ENCODE results near the gene MYO10.
"Not testable (repeated sequence)": the region's sequence is repeated elsewhere in the genome, so short reads cannot be mapped to it uniquely, and the experiment has no call there.

Gene MYO10

DNA sequence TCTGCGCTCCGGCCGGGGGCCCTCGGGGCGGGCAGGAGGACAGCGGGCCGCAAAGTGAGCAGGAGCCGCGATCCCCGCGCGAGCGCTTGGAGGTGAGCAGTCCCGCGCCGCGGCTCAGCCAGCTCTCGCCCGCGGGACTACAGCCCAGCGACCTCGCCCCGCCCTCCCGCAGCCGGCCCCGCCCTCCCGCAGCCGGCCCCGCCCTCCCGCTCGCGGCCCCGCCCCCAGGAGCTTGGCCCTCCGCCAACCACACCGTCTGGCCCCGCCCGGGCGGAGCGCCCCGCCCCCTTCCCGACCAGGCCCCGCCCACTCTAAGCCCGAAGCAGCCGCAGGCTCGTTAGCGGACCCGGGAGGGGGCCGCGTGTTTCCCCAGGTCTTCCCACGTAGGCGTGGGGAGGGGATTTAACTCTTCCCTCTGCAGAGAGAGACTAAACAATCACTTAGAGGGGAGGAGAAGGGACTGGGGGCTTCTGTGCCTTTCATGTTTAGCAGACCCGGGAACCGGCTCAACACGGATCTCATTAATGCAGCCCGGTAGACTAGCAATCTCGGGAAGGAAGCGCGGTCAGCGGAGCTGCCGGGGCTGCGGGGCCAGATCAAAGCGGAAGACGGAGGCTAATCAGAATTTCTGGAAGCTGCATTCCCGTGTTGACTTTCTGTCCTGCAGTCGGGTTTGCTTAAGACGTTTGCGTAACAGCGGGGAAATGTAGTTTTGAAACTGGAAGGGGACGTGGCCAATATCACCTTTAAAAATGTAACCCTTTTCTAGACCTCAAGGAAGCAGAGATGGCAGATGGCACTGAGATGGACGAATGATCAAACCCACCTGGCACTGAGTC, at the start of gene MYO10:
Gene MYO10 (minus strand): TSS at position 139 of the 839 bp plus-strand sequence. CDS start 480 bp downstream, outside the sequence.
- peak; percentile 83 for DNase-seq

DNA sequence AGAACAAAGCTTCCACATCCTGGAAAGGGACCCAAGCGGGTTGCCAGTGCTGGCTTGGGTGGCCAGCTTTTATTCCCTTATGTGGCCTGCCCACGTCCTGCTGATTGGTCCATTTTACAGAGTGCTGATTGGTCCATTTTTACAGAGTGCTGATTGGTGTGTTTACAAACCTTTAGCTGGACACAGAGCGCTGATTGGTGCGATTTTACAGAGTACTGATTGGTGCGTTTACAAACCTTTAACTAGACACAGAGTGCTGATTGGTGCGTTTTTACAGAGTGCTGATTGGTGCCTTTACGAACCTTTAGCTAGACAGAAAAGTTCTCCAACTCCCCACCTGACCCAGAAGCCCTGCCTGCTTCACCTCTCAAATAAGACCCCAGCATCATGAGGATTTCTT, 49.2 kb upstream of the MYO10 start:
- DNase-seq: not testable (repeated sequence)

DNA sequence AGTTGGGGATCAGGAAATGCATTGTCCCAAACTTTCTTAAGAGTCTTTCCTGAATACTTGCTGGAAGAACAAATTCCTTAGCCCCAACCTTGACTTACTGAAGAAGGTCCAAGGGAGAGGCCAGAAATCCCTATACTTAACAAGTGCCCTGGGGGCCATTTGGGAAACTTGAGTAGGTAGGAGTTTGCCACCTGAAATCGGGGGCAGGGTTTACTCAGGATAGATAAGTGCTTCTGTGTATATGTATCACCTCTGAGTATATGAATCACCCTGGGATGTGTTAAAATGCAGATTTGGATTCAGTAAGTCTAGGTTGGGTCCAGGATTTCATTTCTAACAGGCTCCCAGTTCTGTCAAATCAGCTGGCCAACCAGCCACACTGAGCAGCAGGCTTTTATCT, 47.9 kb upstream of the MYO10 start:
- DNase-seq: no peak

DNA sequence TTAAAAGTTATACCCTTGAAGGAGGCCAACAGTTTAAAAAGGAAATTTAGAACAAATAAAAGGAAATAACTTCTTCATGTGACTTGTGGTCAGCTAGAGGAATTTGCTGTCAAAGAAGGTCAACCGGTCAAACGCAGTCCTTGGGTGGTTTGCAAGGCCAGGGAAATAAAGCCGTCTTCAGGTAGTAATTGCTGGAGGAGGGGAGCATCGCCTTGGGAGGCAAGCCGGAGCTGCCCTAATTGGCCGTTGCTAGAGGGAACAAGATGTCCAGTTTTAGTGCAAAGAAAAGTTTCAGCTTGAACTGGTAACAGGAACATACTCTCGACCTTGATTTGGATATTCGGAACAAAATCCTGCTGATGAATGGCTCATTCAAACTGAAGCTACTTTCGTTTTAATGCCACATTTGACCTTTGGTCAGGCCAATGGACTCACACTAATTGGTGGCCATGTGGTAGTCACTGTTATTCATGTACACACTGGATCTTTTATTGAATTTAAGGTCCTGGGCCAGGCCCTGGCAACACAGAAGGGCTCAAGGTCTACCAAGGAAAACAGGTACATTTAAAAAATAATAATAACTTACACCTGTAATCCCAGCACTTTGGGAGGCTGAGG, 47.0 kb upstream of the MYO10 start:
- no peak for DNase-seq

- DNase-seq: no peak
These were observed 45.6 kb upstream of the MYO10 start for GRCh38 chr5:16981700-16982099.

DNA sequence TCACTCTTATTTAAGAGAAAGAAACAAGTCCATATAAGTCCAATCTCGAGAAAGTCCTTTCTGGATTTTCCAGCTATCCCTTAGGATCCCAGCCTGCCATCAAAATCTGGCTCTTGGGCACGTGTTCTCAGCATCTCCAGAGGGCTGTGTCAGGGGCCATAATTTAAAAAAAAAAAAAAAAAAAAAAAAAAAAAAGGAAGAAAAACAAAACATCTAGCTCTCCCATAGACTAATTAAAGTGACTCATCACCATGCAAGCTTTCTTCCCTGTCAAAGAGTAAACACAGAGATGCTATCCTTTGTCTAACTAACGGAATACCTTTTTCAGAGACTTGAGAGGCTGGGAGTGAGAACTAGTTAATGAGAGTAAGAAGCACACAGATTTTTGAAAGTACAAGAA, 44.9 kb upstream of the MYO10 start:
- peak; percentile 43 for DNase-seq

DNA sequence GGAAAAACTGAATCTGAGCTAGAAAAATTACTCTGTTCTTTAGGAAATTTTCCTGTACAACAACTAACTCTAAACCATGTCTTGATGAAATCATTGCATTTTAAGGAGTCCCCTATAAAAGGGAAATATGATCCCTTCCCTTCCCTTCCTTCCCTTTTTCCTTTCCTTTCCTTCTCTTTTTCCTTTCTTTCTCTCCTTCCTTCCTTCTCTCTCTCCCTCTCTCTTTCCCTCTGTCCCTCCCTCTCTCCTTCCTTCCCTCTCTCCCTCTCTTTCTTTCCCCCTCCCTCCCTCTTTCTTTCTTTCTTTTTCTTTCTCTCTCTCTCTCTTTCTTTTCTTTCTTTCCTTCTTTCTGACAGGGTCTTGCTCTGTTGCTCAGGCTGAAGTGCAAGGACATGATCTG, 42.2 kb upstream of the MYO10 start:
- no peak for DNase-seq

DNA sequence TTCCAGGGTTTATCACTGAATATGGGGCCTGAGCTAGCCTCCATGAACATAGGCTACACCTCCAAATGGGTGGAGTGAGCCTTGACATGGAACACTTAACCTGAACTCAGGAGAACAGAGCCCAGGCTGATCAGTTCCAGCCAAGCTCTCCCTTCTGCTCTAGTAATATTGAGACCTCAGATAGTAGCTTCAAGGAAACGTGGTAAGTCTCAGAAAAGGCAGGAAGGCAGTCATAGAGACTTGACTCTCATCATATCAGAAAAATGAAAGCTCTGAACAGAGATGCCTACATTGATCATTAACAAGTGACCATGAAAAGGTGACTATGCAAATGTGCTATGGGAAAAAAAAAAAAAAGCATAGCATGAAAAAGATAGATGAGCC, 40.5 kb upstream of the MYO10 start:
- DNase-seq: no peak

- peak; percentile 70 for DNase-seq
These were observed 40.0 kb upstream of the MYO10 start for GRCh38 chr5:16975950-16976624.

- no peak for DNase-seq
These were observed 38.9 kb upstream of the MYO10 start for GRCh38 chr5:16974981-16975380.

DNA sequence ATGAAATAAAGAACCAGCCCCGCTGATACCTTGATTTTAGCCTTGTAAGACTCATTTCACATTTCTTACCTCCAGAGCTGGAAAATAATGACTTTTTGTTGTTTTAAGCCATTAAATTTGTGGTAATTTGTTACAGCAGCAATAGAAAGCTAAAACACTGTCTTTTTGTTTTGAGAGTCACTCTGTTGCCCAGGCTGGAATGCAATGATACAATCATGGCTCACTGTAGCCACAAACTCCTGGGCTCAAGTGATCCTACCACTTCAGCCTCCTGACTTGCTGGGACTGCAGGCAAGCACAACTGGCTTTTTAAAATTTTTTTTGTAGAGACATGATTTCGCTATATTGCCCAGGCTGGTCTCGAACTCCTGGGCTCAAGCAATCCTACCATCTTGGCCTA, 34.7 kb upstream of the MYO10 start:
- DNase-seq: peak; percentile 22

DNA sequence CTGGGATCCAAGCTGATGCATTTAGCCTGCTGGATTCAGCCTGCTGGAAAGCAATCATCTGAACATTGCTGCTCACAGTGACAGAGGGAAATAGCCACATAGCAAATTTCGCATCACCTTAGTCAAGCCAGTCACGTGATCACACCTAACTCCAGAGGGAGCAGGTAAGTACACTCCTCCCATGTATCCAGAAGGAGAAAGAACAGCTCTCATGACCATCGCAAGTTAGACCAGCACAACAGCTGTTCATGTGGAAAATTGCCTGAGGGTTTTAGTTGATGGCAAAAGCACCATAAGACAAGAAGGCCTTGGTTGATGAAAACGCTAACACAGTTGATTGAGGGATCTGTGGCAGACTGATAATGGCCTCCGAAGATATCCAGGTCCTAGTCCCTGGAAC, 34.2 kb upstream of the MYO10 start:
- no peak for DNase-seq

GRCh38 chr5:16965581-16965980, 29.5 kb upstream of the MYO10 start:
- DNase-seq: peak; percentile 22

DNA sequence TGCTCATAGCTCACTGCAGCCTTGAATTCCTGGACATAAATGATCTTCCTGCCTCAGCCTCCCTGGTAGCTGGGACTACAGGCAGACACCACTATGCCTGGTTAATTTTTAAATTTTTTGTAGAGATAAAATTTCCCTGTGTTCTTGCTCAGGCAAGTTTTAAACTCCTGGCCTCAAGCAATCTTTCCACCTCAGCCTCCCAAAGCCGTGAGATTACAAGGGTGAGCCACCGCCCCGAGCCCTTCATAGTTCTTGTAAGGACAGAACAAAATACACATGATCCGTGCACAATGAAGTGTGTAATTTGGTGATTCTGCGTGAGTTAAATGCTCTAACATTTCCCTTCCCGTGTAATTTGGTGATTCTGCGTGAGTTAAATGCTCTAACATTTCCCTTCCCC, 27.7 kb upstream of the MYO10 start:
- no peak for DNase-seq

- DNase-seq: no peak
These were observed 25.0 kb upstream of the MYO10 start for GRCh38 chr5:16961131-16961530.

DNA sequence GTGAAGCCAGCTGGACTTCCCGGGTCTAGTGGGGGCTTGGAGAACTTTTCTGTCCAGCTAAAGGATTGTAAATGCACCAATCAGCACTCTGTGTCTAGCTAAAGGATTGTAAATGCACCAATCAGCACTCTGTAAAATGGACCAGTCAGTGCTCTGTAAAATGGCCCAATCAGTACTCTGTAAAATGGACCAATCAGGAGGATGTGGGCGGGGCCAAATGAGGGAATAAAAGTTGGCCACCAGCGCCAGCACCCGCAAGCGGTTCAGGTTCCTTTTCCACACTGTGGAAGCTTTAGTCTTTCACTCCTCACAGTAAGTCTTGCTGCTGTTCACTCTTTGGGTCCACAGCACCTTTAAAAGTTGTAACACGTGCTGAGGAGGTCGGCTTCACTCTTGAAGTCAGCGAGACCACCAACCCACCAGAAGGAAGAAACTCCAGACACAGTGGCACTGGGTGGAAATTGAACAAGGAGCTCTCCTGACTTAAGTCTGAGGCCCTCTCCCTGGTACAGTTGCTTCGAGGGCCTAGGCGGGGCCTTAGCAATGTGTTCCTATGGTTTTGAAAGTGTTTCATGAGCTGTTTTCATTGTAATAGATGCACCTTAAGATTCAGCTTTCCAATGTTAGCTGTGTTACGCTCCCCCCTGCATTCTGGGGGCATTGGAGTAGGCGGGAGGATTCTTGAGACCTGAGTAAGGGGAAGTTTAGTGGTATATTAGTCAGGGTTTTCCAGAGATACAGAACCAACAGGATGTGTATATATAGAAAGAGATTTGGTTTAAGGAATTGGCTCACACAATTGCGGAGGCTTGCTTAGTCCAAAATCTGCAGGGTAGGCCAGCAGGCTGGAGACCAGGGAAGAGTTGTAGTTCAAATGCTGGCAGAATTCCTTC, 21.5 kb upstream of the MYO10 start:
- DNase-seq: peak; percentile 98

DNA sequence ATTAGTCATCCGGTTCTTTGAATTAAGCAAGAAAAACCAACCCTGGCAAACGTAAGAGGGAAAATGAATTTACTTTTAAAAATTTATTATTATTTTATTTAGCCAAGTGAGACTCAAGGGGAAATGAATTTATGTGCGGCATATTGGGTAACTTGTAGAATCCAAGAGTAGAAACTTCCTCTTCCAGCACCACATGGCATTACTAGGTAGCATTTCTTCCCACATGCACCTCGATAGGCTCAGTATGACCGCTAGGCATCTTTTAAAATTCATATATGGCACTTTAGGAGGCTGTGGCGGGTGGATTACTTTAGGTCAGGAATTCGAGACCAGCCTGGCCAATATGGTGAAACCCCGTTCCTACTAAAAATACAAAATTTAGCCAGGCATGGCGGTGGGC, 17.6 kb upstream of the MYO10 start:
- DNase-seq: no peak

GRCh38 chr5:16952968-16953671, 17.0 kb upstream of the MYO10 start:
- no peak for DNase-seq

DNA sequence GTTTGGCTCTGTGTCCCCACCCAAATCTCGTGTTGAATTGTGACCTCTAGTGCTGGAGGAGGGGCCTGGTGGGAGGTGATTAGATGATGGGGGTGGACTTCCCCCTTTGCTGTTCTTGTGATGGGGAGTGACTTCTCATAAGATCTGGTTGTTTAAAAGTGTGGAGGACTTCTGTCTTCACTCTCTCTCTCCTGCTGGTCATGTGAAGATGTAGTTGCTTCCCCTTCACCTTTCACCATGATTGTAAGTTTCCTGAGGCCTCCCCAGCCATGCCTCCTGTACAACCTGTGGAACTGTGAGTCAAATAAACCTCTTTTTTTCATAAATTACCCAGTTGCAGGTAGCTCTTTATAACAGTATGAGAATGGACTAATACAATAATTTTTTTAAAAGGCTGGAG, 10.6 kb upstream of the MYO10 start:
- no peak for DNase-seq

GRCh38 chr5:16944816-16945562, 8.9 kb upstream of the MYO10 start:
- DNase-seq: no peak

- no peak for DNase-seq
These were observed 8.0 kb upstream of the MYO10 start for GRCh38 chr5:16943846-16944678.
